Activated CD4-positive, alpha-beta T cell treated with anti-CD3 and anti-CD28 coated beads, Interleukin-2, amount 50 U/mL, for 1 hour (primary cell): ENCODE results near the gene ERN2.

Experiments used
- DNase-seq: peaks from one replicate; pipeline ENCODE4 v3.0.0-alpha.2; 2020

ERN2 gene

GRCh38 chr16:23716484-23716883, 3.5 kb upstream of the ERN2 start:
- no peak for DNase-seq

GRCh38 chr16:23711785-23712184, 1.2 kb downstream of the ERN2 start:
- DNase-seq = no peak

- no peak for DNase-seq
These were observed 2.5 kb downstream of the ERN2 start for GRCh38 chr16:23710504-23710903.

- no peak for DNase-seq
These were observed 3.0 kb downstream of the ERN2 start for GRCh38 chr16:23710008-23710407.

GRCh38 chr16:23709536-23709935, 3.5 kb downstream of the ERN2 start:
- DNase-seq = no peak

- DNase-seq = no peak
These were observed 6.6 kb downstream of the ERN2 start for GRCh38 chr16:23706439-23706838.

GRCh38 chr16:23705517-23705902, 7.5 kb downstream of the ERN2 start:
- no peak for DNase-seq

- no peak for DNase-seq
These were observed 8.1 kb downstream of the ERN2 start for GRCh38 chr16:23704772-23705516.

GRCh38 chr16:23702951-23703350, 10.1 kb downstream of the ERN2 start:
- no peak for DNase-seq

- no peak for DNase-seq
These were observed 12.0 kb downstream of the ERN2 start for GRCh38 chr16:23701045-23701444.

- no peak for DNase-seq
These were observed 12.5 kb downstream of the ERN2 start for GRCh38 chr16:23700509-23700908.

- no peak for DNase-seq
These were observed 12.9 kb downstream of the ERN2 start for GRCh38 chr16:23700093-23700492.

GRCh38 chr16:23699100-23699499, 13.9 kb downstream of the ERN2 start:
- no peak for DNase-seq

GRCh38 chr16:23695756-23696155, 17.3 kb downstream of the ERN2 start:
- no peak for DNase-seq

GRCh38 chr16:23694644-23695373, 18.2 kb downstream of the ERN2 start:
- no peak for DNase-seq

- no peak for DNase-seq
These were observed 18.8 kb downstream of the ERN2 start for GRCh38 chr16:23694265-23694643.

- no peak for DNase-seq
These were observed 20.7 kb downstream of the ERN2 start for GRCh38 chr16:23692190-23692837.

- DNase-seq = no peak
These were observed 21.4 kb downstream of the ERN2 start for GRCh38 chr16:23691483-23692189.

- no peak for DNase-seq
These were observed 22.1 kb downstream of the ERN2 start for GRCh38 chr16:23690771-23691482.

- DNase-seq = no peak
These were observed 23.4 kb downstream of the ERN2 start for GRCh38 chr16:23689442-23690187.

GRCh38 chr16:23687034-23687808, 25.8 kb downstream of the ERN2 start:
- DNase-seq = no peak
